ENCODE results near the gene PPA1. TPM values are rescaled to one million over a fixed set of nuclear protein-coding genes. Genes with fewer than 3 reads are reported as not detected.

Gene PPA1
- total and polyA plus RNA-seq, 2 of the 4 experiments (the other 2 are of a cell fraction) = 78.6 to 102 TPM

DNA sequence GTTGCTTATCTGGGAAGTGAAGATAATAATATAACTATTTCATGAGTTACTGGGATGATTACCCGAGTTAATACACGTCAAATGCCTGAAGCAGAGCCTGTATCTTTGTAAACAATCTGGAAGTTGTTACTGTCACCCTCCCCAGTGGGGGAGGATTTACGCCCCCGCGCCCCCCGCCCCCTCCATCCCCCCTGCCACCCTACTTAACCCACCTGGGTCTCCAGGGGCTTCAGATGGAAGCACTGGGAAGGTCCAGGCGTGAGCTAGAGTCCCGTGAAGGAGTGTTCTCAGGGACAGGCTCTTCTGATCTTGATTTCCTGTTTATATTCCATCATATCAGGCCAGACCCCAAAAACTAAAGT, 691 bp upstream of the PPA1 start:
- no peak overlapping the region for H3K18ac ChIP-seq (ENCODE audit: low read depth, low read length)
- no CpG with 5 or more reads among the region's 8 CpGs for WGBS, 2 experiments (ENCODE audit: extremely low coverage in 2 of 2, insufficient read length in 1 of 2)
- no peak for DNase-seq
- H3K56ac ChIP-seq (ENCODE audit: extremely low read depth, insufficient read depth, low read length) = 0 out of 2 replicates have a peak overlapping the region, but pooled peaks have one; percentile 67
- H2AK5ac ChIP-seq (ENCODE audit: low read depth, low read length) = peak overlapping the region; percentile 85; the same call in 1 of the 2 replicates
- H4K5ac ChIP-seq (ENCODE audit: low read depth, low read length) = no peak overlapping the region
- H3K27me3 ChIP-seq (ENCODE audit: control insufficient read depth, insufficient read depth, low read length) = no peaks in the 10 kb centered on the region
- H2BK15ac ChIP-seq (ENCODE audit: low read depth, low read length) = peak overlapping the region; percentile 71; the same call in 2 of the 3 replicates
- peaks cover 2% of the 10 kb centered on the region; the same call in 1 of the 2 replicates for H3K4me1 ChIP-seq (ENCODE audit: control insufficient read depth, insufficient read depth, low read length)
- CTCF ChIA-PET = no interaction called here
- H3K9me1 ChIP-seq (ENCODE audit: insufficient read depth, low read length) = 0 out of 2 replicates have a peak, but pooled peaks cover 2% of the 10 kb centered on the region
- H3K9ac ChIP-seq (ENCODE audit: low read depth, low read length) = peak overlapping the region; percentile 65; the same call in 1 of the 2 replicates
- H2AK9ac ChIP-seq (replicated peaks; ENCODE audit: low read depth, low read length, poor library complexity) = peak overlapping the region; percentile 94
- H3K4me3 ChIP-seq (ENCODE audit: insufficient read depth, low read depth, low read length) = peak overlapping the region; percentile 51; the same call in 1 of the 2 replicates
- POLR2A ChIA-PET (ENCODE audit: unreplicated experiment) = interaction anchor here (0.5 kb wide), 1 partner anchor 43 kb away, joined by 3 read pairs; no protein-coding TSS in a partner anchor
- H4K91ac ChIP-seq (ENCODE audit: insufficient read depth, low read depth, low read length) = peak overlapping the region; percentile 98; the same call in 1 of the 2 replicates
- H2BK120ac ChIP-seq (ENCODE audit: low read depth, low read length) = peak overlapping the region; percentile 92
- ATAC-seq (ENCODE audit: low read depth) = no peak
- H2BK5ac ChIP-seq (ENCODE audit: low read depth, low read length, poor library complexity, severe bottlenecking) = peak overlapping the region; percentile 34
- no TSS peak for BruUV-seq (replicated peaks)
- H4K8ac ChIP-seq (ENCODE audit: low read depth in 2 of 2, low read length in 2 of 2) = peak overlapping the region; percentile 79 to 86
- H3K79me1 ChIP-seq (ENCODE audit: low read depth in 1 of 2, low read length in 2 of 2) = peaks cover 20 to 34% of the 10 kb centered on the region in 2 experiments
- H3K27ac ChIP-seq (ENCODE audit: insufficient read depth, low read length) = no peak overlapping the region
- 0 out of 2 replicates have a peak, but pooled peaks cover 1% of the 10 kb centered on the region for H3K36me3 ChIP-seq (ENCODE audit: control insufficient read depth, insufficient read depth, low read length)
- in situ Hi-C loops (cut with MboI; ENCODE audit: low sequenced_read_pairs) = loop anchor here (5.0 kb wide), 1 partner anchor 128 kb away; no protein-coding TSS in a partner anchor
- H4K20me1 ChIP-seq (ENCODE audit: insufficient read depth, low read length) = peaks cover 17% of the 10 kb centered on the region
- H3K23ac ChIP-seq (ENCODE audit: low read depth, low read length) = peak overlapping the region; percentile 90; the same call in 1 of the 2 replicates
- TF ChIP-seq CEBPB (IDR thresholded peaks at IDR 0.05; ENCODE audit: low read depth, low read length) (no peak), MXI1 (IDR thresholded peaks at IDR 0.05; ENCODE audit: borderline replicate concordance, low read depth, low read length) (no peak), RAD21 (IDR thresholded peaks at IDR 0.05; ENCODE audit: low read length) (no peak), NFE2L2 (IDR thresholded peaks at IDR 0.05; ENCODE audit: low read depth, low read length) (no peak), MAFK (IDR thresholded peaks at IDR 0.05; ENCODE audit: low read depth, low read length) (no peak), SMC3 (IDR thresholded peaks at IDR 0.05; ENCODE audit: low read depth, low read length) (no peak), BHLHE40 (IDR thresholded peaks at IDR 0.05; ENCODE audit: low read depth, low read length) (no peak), MAZ (IDR thresholded peaks at IDR 0.05; ENCODE audit: borderline replicate concordance, low read depth, low read length) (no peak), RCOR1 (IDR thresholded peaks at IDR 0.05; ENCODE audit: insufficient replicate concordance, low read length) (no peak), CHD1 (IDR thresholded peaks at IDR 0.05; ENCODE audit: low read depth, low read length) (no peak), FOS (IDR thresholded peaks at IDR 0.05; ENCODE audit: low read depth, low read length) (no peak), POLR2A (IDR thresholded peaks at IDR 0.05; ENCODE audit: low read depth, low read length) (no peak)
- TF ChIP-seq, protein P1, sequence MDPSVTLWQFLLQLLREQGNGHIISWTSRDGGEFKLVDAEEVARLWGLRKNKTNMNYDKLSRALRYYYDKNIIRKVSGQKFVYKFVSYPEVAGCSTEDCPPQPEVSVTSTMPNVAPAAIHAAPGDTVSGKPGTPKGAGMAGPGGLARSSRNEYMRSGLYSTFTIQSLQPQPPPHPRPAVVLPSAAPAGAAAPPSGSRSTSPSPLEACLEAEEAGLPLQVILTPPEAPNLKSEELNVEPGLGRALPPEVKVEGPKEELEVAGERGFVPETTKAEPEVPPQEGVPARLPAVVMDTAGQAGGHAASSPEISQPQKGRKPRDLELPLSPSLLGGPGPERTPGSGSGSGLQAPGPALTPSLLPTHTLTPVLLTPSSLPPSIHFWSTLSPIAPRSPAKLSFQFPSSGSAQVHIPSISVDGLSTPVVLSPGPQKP (IDR thresholded peaks at IDR 0.05; ENCODE audit: borderline replicate concordance, low read depth, low read length) = no peak
- TF ChIP-seq, protein P2, sequence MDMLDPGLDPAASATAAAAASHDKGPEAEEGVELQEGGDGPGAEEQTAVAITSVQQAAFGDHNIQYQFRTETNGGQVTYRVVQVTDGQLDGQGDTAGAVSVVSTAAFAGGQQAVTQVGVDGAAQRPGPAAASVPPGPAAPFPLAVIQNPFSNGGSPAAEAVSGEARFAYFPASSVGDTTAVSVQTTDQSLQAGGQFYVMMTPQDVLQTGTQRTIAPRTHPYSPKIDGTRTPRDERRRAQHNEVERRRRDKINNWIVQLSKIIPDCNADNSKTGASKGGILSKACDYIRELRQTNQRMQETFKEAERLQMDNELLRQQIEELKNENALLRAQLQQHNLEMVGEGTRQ (IDR thresholded peaks at IDR 0.05; ENCODE audit: low read depth, low read length) = no peak
- peak overlapping the region; percentile 78; the same call in 1 of the 2 replicates for H2BK20ac ChIP-seq (ENCODE audit: low read depth, low read length)
- H3K4me2 ChIP-seq (ENCODE audit: low read depth, low read length) = peak overlapping the region; percentile 84
- no peaks in the 10 kb centered on the region for H3K9me3 ChIP-seq (ENCODE audit: control insufficient read depth, insufficient read depth, low read length)
- dilution Hi-C loops (cut with HindIII; ENCODE audit: low sequenced_read_pairs, unreplicated experiment) = no loop called here
- peak overlapping the region; percentile 99 for H2AFZ ChIP-seq (replicated peaks; ENCODE audit: low read length, poor library complexity)
- intact Hi-C loops (cut with micrococcal nuclease) = loop anchor here (1.0 kb wide), 1 partner anchor 33 kb away; no protein-coding TSS in a partner anchor
- peak overlapping the region; percentile 98 for H3K14ac ChIP-seq (replicated peaks; ENCODE audit: low read depth, low read length)
- H3K4ac ChIP-seq (ENCODE audit: low read depth, low read length) = peak overlapping the region; percentile 96; the same call in 1 of the 2 replicates

All from IMR-90 (cell line).